Neural progenitor cell (in vitro differentiated cells): ENCODE measurements around the gene LMAN1.

Source experiments
- EZH2 ChIP-seq: fragments of 200-600 bp; sonication (generic); IDR thresholded peaks from 2 replicates; pipeline ENCODE4 v1.6.1; 2017; ENCODE audit warnings: antibody characterized with exemption, mild to moderate bottlenecking, moderate library complexity
- EZH2phosphoT487 ChIP-seq: fragments of 200-600 bp; sonication (generic); IDR thresholded peaks from 2 replicates; pipeline ENCODE4 v1.6.1; 2017; ENCODE audit warnings: antibody characterized with exemption
- TF ChIP-seq, protein P1 (sequence below): fragments of 200-600 bp; sonication (generic); IDR thresholded peaks from 2 replicates; pipeline ENCODE4 v1.5.1; 2017; ENCODE audit warnings: antibody characterized with exemption, mild to moderate bottlenecking

- TF ChIP-seq, protein P1, sequence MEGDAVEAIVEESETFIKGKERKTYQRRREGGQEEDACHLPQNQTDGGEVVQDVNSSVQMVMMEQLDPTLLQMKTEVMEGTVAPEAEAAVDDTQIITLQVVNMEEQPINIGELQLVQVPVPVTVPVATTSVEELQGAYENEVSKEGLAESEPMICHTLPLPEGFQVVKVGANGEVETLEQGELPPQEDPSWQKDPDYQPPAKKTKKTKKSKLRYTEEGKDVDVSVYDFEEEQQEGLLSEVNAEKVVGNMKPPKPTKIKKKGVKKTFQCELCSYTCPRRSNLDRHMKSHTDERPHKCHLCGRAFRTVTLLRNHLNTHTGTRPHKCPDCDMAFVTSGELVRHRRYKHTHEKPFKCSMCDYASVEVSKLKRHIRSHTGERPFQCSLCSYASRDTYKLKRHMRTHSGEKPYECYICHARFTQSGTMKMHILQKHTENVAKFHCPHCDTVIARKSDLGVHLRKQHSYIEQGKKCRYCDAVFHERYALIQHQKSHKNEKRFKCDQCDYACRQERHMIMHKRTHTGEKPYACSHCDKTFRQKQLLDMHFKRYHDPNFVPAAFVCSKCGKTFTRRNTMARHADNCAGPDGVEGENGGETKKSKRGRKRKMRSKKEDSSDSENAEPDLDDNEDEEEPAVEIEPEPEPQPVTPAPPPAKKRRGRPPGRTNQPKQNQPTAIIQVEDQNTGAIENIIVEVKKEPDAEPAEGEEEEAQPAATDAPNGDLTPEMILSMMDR, result no peak
- TF ChIP-seq EZH2 (no peak), EZH2phosphoT487 (no peak)
Observed at GRCh38 chr18:59377613-59378337, 18.7 kb upstream of the LMAN1 start.
